HL-60 (cell line): Measurements from ENCODE around the gene RYR2.

ENCODE experiments used
- SPI1 ChIP-seq: IDR thresholded peaks from 2 replicates; pipeline ENCODE4 v1.6.1; 2012; ENCODE audit warnings: low read depth, mild to moderate bottlenecking, borderline replicate concordance
- TF ChIP-seq, protein P1 (sequence below): IDR thresholded peaks from one replicate; pipeline ENCODE4 v1.5.1; 2011; ENCODE audit warnings: low read length, control low read depth, inconsistent platforms; ENCODE audit not compliant: insufficient read depth
- TF ChIP-seq, protein P2 (sequence below): IDR thresholded peaks from 2 replicates; pipeline ENCODE4 v1.6.1; 2012; ENCODE audit warnings: low read depth; ENCODE audit not compliant: insufficient replicate concordance

DNA sequence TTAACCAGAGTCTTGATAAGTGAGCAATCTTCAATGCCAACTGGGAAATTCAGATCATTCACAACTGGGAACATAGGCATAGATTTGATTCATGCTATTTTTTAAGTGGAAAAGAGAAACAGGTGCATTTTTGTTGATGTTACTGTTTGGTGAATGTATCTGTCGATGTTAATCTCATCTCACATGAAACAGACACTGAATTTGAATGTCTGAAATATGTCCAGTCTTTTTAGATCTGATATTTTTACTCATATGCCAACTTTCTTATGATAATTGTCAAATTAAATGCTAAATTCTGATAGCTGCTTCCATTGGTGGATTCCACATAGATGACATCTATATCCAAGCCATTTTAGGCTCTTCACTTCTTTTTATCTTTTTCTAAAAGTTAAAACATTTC lies 213.1 kb downstream of the RYR2 start:
- TF ChIP-seq SPI1, result no peak
- TF ChIP-seq, protein P1, sequence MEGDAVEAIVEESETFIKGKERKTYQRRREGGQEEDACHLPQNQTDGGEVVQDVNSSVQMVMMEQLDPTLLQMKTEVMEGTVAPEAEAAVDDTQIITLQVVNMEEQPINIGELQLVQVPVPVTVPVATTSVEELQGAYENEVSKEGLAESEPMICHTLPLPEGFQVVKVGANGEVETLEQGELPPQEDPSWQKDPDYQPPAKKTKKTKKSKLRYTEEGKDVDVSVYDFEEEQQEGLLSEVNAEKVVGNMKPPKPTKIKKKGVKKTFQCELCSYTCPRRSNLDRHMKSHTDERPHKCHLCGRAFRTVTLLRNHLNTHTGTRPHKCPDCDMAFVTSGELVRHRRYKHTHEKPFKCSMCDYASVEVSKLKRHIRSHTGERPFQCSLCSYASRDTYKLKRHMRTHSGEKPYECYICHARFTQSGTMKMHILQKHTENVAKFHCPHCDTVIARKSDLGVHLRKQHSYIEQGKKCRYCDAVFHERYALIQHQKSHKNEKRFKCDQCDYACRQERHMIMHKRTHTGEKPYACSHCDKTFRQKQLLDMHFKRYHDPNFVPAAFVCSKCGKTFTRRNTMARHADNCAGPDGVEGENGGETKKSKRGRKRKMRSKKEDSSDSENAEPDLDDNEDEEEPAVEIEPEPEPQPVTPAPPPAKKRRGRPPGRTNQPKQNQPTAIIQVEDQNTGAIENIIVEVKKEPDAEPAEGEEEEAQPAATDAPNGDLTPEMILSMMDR, result no peak
- TF ChIP-seq, protein P2, sequence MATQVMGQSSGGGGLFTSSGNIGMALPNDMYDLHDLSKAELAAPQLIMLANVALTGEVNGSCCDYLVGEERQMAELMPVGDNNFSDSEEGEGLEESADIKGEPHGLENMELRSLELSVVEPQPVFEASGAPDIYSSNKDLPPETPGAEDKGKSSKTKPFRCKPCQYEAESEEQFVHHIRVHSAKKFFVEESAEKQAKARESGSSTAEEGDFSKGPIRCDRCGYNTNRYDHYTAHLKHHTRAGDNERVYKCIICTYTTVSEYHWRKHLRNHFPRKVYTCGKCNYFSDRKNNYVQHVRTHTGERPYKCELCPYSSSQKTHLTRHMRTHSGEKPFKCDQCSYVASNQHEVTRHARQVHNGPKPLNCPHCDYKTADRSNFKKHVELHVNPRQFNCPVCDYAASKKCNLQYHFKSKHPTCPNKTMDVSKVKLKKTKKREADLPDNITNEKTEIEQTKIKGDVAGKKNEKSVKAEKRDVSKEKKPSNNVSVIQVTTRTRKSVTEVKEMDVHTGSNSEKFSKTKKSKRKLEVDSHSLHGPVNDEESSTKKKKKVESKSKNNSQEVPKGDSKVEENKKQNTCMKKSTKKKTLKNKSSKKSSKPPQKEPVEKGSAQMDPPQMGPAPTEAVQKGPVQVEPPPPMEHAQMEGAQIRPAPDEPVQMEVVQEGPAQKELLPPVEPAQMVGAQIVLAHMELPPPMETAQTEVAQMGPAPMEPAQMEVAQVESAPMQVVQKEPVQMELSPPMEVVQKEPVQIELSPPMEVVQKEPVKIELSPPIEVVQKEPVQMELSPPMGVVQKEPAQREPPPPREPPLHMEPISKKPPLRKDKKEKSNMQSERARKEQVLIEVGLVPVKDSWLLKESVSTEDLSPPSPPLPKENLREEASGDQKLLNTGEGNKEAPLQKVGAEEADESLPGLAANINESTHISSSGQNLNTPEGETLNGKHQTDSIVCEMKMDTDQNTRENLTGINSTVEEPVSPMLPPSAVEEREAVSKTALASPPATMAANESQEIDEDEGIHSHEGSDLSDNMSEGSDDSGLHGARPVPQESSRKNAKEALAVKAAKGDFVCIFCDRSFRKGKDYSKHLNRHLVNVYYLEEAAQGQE, result no peak
